Memory B cell (primary cell): ENCODE data around the gene SLC8B1.

Source experiments
- ATAC-seq: fragments of 150-1000 bp; cut with Tn5 transposase; 2 replicates; pipeline ENCODE4 v1.10.0; 2021; ENCODE audit warnings: low read depth, mild to moderate bottlenecking, moderate library complexity
- DNase-seq, 2 donors: peaks; one replicate each; pipeline ENCODE4 v3.0.0; 2022; ENCODE audit warnings: low spot score in 2 of 2
- H3K27ac Mint-ChIP-seq: one replicate; pipeline ENCODE4 v1.8.0; 2022; ENCODE audit warnings: mild to moderate bottlenecking, moderate library complexity, mixed read lengths
- H3K27me3 Mint-ChIP-seq: one replicate; pipeline ENCODE4 v1.8.0; 2022; ENCODE audit warnings: mixed read lengths
- H3K36me3 Mint-ChIP-seq: one replicate; pipeline ENCODE4 v1.8.0; 2022; ENCODE audit warnings: mild to moderate bottlenecking, mixed read lengths
- H3K4me1 Mint-ChIP-seq: one replicate; pipeline ENCODE4 v1.8.0; 2022; ENCODE audit warnings: mixed read lengths
- H3K4me3 Mint-ChIP-seq: one replicate; pipeline ENCODE4 v1.8.0; 2022; ENCODE audit warnings: mild to moderate bottlenecking, moderate library complexity, mixed read lengths
- H3K9me3 Mint-ChIP-seq: one replicate; pipeline ENCODE4 v1.8.0; 2022; ENCODE audit warnings: mixed read lengths

SLC8B1 gene

DNA sequence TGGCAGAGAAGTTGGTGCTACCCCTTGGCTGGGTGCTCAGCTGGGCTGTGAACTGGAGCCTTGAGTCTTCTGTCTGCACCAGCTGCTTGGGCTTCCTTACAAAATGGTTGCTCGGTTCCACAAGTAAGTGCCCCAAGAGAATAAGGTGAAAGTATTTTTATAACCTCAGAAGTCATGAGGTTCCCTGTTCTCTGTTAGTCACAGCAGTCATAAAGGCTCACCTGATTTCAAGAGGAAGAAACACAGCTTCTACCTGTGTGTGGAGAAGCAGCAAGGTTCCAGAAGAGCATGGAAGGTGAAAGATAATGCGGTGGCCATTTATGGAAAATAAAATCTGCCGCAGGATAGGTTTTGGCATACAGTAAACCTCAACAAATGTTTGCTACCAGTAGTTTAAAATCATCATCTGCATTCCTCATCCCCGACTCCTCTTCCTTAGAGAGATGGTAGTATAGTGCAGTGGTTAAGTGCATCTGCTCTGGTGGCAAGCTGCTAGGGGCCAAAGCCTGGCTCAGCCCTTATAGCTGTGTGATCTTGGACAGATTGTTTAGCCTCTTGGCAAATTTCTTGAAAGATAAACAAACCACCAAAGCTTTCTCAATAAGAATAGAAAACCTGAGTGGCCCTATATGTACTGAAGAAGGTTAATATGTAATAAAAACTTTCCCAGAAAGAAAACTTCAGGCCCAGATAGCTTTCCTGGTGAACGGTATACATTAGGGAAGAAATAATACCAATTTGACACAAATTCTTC is 81.2 kb downstream of the SLC8B1 start:
- Mint-ChIP-seq H3K27ac (no peak overlapping the region), H3K27me3 (no peaks in the 10 kb centered on the region), H3K36me3 (peaks cover 24% of the 10 kb centered on the region), H3K4me3 (no peak overlapping the region), H3K9me3 (no peaks in the 10 kb centered on the region), H3K4me1 (no peaks in the 10 kb centered on the region)
- DNase-seq (no peak), ATAC-seq (no peak)

DNA sequence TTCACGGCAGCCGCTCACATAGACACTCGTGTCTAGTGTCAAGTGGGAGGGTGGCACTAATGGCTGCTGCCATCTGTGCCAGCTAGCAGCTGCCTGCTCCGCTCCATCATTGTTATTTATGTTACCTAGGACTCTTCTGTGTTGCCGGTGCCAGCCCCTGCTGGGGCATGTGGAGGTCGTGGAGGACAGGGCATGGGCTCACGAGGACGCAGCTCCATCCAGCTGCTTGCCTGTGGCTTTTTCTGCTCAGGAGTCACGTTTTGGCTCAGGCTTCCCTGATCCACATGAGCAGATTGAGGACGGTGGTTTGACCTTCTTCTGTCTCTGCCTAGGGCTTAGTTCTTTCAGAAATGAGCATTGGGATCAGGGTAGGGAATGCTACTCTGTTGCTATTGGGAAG is 82.4 kb downstream of the SLC8B1 start:
- H3K27me3 Mint-ChIP-seq, result no peaks in the 10 kb centered on the region
- no peaks in the 10 kb centered on the region for H3K4me1 Mint-ChIP-seq
- ATAC-seq (no peak), DNase-seq (no peak)
- H3K36me3 Mint-ChIP-seq, result peaks cover 26% of the 10 kb centered on the region
- H3K27ac Mint-ChIP-seq, result no peak overlapping the region
- no peak overlapping the region for H3K4me3 Mint-ChIP-seq
- no peaks in the 10 kb centered on the region for H3K9me3 Mint-ChIP-seq

DNA sequence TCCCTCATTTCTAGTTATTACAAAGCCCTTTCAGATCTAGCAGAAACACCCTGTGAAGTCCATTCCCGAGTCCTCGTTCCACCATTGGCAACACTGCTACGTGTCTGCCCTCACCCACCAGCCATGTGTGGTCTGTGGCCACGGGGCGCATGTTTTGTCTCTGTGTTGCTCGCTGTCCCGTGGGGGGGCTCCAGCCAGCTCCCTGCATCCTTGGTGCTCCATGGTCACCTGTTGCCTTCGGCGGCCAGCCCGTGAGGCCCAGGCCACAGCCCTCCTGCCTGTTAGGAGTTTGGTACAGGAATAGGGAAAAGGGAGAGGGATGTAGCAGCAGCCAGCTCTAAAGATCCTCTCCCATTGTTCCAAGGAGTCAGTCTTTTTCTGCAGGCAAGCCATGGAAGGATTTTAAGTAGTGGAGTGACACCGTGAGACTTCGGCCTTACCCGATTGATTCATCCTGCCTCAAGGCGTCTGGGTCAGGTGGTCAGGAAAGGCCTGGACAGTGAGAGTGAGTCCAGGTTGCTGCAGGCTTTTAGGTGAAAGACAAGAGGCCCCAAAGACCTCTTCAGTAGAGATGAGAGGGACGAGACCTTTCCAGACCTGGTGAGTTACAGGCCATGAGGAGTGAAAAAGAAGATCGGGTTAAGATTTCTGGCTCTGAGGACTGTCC is 83.4 kb downstream of the SLC8B1 start:
- peaks cover 28% of the 10 kb centered on the region for H3K36me3 Mint-ChIP-seq
- no peaks in the 10 kb centered on the region for H3K9me3 Mint-ChIP-seq
- no peak overlapping the region for H3K27ac Mint-ChIP-seq
- no peak overlapping the region for H3K4me3 Mint-ChIP-seq
- no peaks in the 10 kb centered on the region for H3K27me3 Mint-ChIP-seq
- ATAC-seq (no peak), DNase-seq (no peak)
- no peaks in the 10 kb centered on the region for H3K4me1 Mint-ChIP-seq

DNA sequence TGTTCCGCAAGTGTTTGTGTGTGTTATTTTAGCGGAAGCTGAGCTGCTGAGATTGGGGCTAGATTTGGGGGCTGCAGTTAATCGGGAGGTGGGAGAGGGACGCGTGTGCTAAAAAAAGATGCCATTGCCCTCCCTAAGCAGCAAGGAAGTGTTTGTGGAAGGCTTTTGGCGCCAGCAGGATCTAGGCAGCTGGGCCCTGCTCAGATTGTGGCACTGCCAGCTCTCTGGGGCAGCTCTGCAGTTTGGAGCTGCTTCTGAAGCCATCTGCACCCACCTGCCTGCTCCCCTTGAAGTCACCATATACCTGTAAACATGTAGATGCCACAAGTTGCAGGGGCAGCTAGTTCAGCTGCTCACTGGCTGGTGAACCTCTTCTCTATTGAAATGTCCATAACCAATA is 84.9 kb downstream of the SLC8B1 start:
- Mint-ChIP-seq H3K27me3 (no peaks in the 10 kb centered on the region), H3K4me3 (no peak overlapping the region), H3K4me1 (no peaks in the 10 kb centered on the region), H3K27ac (no peak overlapping the region), H3K9me3 (no peaks in the 10 kb centered on the region), H3K36me3 (peaks cover 33% of the 10 kb centered on the region)
- DNase-seq, result no peak
- ATAC-seq, result no peak

DNA sequence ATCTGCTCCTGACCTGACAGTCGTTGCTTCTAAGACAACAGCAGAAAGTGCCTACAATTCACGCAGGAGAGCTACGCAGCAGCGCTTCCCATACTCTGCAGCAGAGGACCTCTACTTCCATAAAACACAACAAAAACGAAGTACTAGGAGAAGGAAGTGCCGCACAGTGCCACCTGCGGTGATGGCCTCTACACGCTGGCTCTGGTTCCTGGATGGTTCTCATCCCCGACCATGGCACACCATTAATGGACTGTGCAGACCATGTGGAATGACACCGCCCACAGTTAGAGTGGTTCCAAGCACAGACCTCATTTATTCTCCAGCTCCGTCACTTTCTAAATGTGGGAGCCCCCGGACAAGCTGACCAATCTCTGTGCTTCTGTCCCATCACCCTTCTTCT is 85.4 kb downstream of the SLC8B1 start:
- DNase-seq (no peak), ATAC-seq (no peak)
- Mint-ChIP-seq H3K9me3 (no peaks in the 10 kb centered on the region), H3K27me3 (no peaks in the 10 kb centered on the region), H3K4me1 (peaks cover 2% of the 10 kb centered on the region), H3K36me3 (peaks cover 34% of the 10 kb centered on the region), H3K27ac (no peak overlapping the region), H3K4me3 (no peak overlapping the region)

DNA sequence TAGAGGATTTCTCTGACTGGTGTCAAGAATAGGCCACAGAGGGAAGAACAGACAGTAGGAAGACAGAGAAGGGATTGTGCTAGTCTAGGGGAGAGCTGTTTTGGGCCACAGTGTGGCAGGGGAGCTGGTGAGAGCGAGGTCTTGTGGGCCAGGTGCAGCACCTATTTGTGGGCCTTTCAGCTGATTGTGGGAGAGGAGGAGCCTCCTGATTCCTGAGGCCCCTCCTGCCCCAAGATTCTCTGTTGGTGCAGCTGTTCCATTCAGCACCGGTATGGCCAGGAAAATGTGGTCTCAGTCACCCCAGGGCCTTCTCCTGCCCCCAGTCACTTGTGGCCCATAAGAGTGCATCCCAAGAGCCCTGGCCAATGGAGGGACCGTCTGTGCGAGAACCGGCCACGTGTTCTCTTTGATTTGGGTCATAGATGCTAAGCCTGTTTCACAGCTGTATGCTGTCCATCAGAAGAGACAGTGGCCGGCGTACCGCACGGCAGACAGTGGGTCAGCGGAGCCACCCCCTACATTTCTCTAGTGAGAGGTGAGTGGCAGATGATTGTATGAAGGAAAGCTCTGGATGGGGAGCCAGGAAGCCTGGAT is 86.0 kb downstream of the SLC8B1 start:
- Mint-ChIP-seq H3K27ac (no peak overlapping the region), H3K36me3 (peaks cover 37% of the 10 kb centered on the region), H3K4me1 (peaks cover 3% of the 10 kb centered on the region), H3K9me3 (no peaks in the 10 kb centered on the region), H3K4me3 (no peak overlapping the region), H3K27me3 (no peaks in the 10 kb centered on the region)
- no peak for DNase-seq
- no peak for ATAC-seq
